Stomach smooth muscle (tissue), 2 donors: ENCODE data around the gene LMOD1.

Experiments used
- H3K27ac ChIP-seq: one replicate; pipeline ENCODE4 v1.7.0; 2013; ENCODE audit warnings: mild to moderate bottlenecking, low read length, inconsistent platforms
- H3K27me3 ChIP-seq, 2 donors: one replicate each; pipeline ENCODE4 v1.7.0; 2013; ENCODE audit warnings: low read length in 2 of 2; ENCODE audit not compliant: insufficient read depth in 2 of 2, control insufficient read depth in 1 of 2
- H3K36me3 ChIP-seq, 2 donors: one replicate each; pipeline ENCODE4 v1.7.0; 2013; ENCODE audit warnings: low read length in 2 of 2; ENCODE audit not compliant: control insufficient read depth in 2 of 2, insufficient read depth in 2 of 2
- H3K4me1 ChIP-seq: one replicate; pipeline ENCODE4 v1.7.0; 2013; ENCODE audit warnings: low read length; ENCODE audit not compliant: control insufficient read depth, insufficient read depth
- H3K4me3 ChIP-seq, 2 donors: one replicate each; pipeline ENCODE4 v1.7.0; 2013; ENCODE audit warnings: low read length in 2 of 2
- H3K9ac ChIP-seq, 2 donors: one replicate each; pipeline ENCODE4 v1.7.0; 2013; ENCODE audit warnings: low read length in 2 of 2, mild to moderate bottlenecking in 1 of 2
- H3K9me3 ChIP-seq, 2 donors: one replicate each; pipeline ENCODE4 v1.7.0; 2013; ENCODE audit warnings: low read length in 2 of 2; ENCODE audit not compliant: control insufficient read depth in 2 of 2
- donor health status: healthy.
- donor health status: Pancreatic carcinoma.

The LMOD1 gene

DNA sequence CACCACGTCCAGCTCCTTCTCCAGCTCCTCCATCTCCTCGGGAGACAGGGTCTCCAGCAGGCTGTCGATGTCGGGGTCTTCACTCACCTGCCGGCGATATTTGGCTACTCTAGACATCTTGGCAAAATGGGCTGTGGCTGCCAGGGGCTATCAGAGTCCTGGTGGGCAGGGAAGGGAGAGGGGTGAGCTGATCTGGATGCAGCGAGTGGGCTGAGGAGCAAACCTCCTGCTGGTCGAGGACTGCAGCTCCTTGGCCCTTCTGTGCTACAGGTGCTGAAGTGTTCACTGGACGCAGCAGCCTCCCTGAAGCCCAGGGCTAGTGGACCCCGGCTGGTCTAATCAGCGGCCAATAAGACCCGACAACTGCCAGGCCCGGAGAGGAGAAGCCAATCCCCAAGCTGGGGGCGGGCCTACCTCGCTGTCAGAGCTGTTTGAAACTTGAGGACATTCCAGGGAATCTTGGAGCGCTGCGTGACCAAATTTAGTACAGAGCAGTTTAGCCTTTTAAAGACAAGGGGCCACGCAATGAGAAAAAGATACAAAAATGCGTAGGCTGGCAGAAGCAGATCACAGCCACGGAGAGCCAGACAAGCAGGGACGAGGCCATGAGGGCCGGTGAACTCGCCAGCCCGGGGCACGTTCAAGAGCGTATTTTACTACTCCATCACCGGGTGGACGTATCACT is at the start of gene LMOD1:
TSS of gene LMOD1 (minus strand) at position 325 of the 685 bp plus-strand sequence. CDS start at position 117, 208 bp downstream.
- Histone ChIP-seq H3K36me3 (peaks cover 14 to 16% of the 10 kb centered on the region in 2 donors), H3K4me1 (peaks cover 20% of the 10 kb centered on the region), H3K27me3 (no peaks in the 10 kb centered on the region), H3K27ac (peak within 1 kb of the TSS; percentile 100), H3K9ac (peak within 1 kb of the TSS; percentile 99 to 100), H3K9me3 (no peaks in the 10 kb centered on the region), H3K4me3 (peak within 1 kb of the TSS; percentile 98 to 99)

DNA sequence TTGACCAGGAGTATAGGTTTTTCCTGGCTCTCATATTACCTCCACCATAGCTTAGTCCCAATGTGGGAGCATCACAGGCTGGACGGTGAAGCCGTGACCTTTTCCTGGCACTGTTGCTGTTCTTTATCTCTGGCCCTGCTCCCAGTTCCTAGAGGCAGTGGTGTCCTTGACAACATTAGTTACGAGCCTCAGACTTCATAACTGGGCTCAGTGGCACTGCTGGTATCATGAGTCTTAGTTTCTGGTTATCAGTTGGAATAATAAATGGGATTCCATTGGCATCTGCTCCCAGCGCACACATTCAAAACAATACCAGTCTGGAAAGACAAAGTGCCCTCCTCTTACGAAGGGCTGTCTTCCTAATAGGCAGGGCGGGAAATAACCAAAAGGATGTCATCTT is 44.1 kb upstream of the LMOD1 start:
- no peaks in the 10 kb centered on the region for H3K27me3 ChIP-seq
- no peak overlapping the region for H3K9ac ChIP-seq
- no peak overlapping the region for H3K27ac ChIP-seq
- H3K9me3 ChIP-seq, result no peaks in the 10 kb centered on the region
- peaks cover 34 to 36% of the 10 kb centered on the region in 2 donors for H3K36me3 ChIP-seq
- no peak overlapping the region for H3K4me3 ChIP-seq
- no peaks in the 10 kb centered on the region for H3K4me1 ChIP-seq

DNA sequence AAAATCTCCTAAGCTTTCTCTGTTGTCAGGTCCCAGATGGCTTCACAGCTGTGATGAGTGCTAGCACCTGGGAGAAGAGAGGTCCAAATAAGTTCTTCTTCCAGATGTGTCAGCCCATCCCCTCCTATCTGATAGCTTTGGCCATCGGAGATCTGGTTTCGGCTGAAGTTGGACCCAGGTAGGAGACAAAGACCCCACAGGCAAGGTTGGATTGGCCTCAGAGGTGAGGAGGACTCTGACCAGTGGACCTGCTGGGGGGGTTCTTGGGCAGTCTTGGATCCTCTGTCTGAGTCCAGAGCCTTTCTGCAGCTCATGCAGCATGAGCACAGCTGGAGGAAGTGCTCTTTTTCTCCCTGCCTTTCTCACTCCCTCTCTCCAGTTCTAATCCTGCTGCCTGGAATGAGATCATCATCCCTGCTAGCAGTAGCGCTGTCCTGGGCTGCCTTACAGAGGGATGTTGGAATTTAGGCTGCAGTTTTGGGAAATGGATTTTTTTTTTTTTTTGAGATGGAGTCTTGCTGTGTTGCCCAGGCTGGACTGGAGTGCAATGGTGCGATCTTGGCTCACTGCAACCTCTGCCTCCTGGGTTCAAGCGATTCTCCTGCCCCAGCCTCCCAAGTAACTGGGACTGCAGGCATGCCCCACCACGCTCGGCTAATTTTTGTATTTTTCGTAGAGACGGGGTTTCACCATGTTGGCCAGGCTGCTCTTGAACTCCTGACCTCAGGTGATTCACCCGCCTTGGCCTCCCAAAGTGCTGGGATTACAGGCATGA is 43.2 kb upstream of the LMOD1 start:
- Histone ChIP-seq H3K27ac (no peak overlapping the region), H3K4me1 (no peaks in the 10 kb centered on the region), H3K9me3 (no peaks in the 10 kb centered on the region), H3K4me3 (no peak overlapping the region), H3K9ac (no peak overlapping the region), H3K27me3 (no peaks in the 10 kb centered on the region), H3K36me3 (peaks cover 34 to 36% of the 10 kb centered on the region in 2 donors)

DNA sequence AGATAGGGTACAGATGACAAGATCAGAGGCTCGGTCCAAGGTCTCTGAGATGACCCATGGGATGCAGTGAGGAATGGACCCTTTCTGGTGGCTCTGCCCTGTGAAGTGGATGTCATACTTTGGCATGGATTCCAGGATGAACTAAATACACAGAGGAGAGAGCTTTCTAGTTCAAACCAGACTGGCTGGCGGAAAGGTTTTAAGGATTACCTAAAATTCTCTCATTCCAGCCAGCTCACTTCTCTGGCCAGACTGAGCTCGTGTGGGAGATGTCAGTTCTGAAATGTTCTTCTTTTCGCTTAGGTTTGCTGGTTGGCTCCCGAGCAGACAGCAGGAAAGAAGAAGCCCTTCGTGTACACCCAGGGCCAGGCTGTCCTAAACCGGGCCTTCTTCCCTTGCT is 42.3 kb upstream of the LMOD1 start:
- H3K27me3 ChIP-seq, result no peaks in the 10 kb centered on the region
- no peaks in the 10 kb centered on the region for H3K9me3 ChIP-seq
- H3K27ac ChIP-seq, result no peak overlapping the region
- H3K4me1 ChIP-seq, result peaks cover 3% of the 10 kb centered on the region
- no peak overlapping the region for H3K9ac ChIP-seq
- H3K36me3 ChIP-seq, result peaks cover 29 to 33% of the 10 kb centered on the region in 2 donors
- no peak overlapping the region for H3K4me3 ChIP-seq

DNA sequence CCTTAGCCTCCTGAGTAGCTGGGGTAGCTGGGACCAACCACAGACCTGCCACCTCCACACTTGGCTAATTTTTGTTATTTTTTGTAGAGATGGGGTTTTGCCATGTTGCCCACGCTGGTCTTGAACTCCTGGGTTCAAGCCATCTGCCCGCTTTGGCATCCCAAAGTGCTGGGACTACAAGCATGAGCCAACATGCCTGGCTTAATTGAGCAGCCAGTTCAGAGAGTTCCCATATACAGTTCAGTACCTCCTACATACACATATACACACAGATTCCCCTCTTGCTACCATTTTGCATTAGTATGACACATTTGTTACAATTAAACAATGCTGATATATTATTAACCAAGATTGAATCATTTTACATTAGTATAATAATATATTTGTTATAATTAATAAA is 39.0 kb upstream of the LMOD1 start:
- no peak overlapping the region for H3K27ac ChIP-seq
- no peaks in the 10 kb centered on the region for H3K9me3 ChIP-seq
- no peaks in the 10 kb centered on the region for H3K27me3 ChIP-seq
- H3K4me1 ChIP-seq, result peaks cover 13% of the 10 kb centered on the region
- H3K9ac ChIP-seq, result no peak overlapping the region
- no peak overlapping the region for H3K4me3 ChIP-seq
- H3K36me3 ChIP-seq, result peaks cover 9 to 18% of the 10 kb centered on the region in 2 donors

DNA sequence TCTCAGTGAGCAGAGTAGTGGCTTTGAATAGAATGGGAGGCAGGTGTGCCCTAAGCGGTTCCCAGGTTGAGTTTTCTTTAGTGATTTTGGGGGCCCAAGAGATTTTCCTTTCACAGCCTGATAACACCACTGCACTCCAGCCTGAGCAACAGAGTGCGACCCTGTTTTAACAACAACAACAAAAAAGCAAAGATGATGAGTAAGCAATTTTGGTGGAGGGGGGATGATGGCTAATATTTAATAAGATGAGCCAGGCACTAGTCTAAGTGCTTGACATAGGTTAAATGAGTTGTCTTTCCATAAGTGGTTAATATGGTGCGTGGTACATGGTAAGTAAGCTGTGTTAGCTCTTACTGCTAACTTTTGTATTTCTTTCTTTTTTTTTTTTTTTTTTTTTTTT is 38.1 kb upstream of the LMOD1 start:
- Histone ChIP-seq H3K4me3 (no peak overlapping the region), H3K9ac (no peak overlapping the region), H3K9me3 (no peaks in the 10 kb centered on the region), H3K27ac (no peak overlapping the region), H3K27me3 (no peaks in the 10 kb centered on the region), H3K4me1 (peaks cover 13% of the 10 kb centered on the region), H3K36me3 (peaks cover 3 to 11% of the 10 kb centered on the region in 2 donors)

DNA sequence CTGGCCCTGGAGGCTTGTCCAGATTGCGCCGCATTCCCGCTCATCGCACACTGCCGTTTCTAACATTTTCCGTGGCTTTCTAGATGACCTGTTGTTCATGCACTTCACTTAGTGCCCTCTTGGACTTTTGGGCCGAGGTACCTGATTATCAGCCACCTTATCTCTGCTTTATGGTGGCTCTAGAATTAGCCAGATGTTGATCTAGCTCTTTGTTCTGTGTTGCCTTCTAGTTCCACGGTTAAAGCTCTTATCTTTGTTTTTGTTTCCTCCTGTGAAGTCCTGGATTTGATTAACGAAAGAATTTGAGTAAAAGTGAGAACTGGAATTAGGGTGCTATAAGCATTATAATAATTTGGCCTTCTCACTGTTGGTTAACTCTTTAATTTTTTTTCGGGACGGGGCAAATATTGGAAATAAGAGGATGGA is 37.0 kb upstream of the LMOD1 start:
- Histone ChIP-seq H3K4me3 (peak overlapping the region; percentile 61 to 88), H3K9me3 (no peaks in the 10 kb centered on the region), H3K9ac (peak overlapping the region; percentile 56 to 79), H3K27ac (peak overlapping the region; percentile 49), H3K27me3 (no peaks in the 10 kb centered on the region), H3K36me3 (peaks cover 0 to under 1% of the 10 kb centered on the region in 2 donors), H3K4me1 (peaks cover 13% of the 10 kb centered on the region)

DNA sequence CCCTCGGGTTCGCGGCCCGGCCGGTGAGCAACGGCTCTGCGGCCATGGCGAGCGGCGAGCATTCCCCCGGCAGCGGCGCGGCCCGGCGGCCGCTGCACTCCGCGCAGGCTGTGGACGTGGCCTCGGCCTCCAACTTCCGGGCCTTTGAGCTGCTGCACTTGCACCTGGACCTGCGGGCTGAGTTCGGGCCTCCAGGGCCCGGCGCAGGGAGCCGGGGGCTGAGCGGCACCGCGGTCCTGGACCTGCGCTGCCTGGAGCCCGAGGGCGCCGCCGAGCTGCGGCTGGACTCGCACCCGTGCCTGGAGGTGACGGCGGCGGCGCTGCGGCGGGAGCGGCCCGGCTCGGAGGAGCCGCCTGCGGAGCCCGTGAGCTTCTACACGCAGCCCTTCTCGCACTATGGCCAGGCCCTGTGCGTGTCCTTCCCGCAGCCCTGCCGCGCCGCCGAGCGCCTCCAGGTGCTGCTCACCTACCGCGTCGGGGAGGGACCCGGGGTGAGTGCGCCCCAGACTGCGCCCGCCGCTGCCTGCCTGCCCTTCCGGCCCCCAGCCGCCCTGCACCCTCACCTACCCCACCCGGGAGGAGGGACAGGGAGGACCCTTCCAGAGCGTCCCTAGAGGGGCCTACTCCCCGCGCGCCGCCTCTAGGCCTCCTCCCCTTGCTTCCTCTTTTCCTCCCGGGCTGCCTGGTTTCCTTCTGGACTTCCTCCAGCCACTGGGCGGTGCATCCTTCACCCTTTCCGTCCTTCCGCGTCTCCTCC is 36.5 kb upstream of the LMOD1 start, which contains the start of gene RNPEP:
TSS of gene RNPEP (plus strand) at position 26 of the 757 bp plus-strand sequence. CDS start at position 45, 19 bp downstream.
- Histone ChIP-seq H3K4me3 (peak within 1 kb of the TSS; percentile 61 to 88), H3K4me1 (peaks cover 13% of the 10 kb centered on the region), H3K9ac (peak within 1 kb of the TSS; percentile 58 to 79), H3K36me3 (no peaks in the 10 kb centered on the region), H3K27me3 (no peaks in the 10 kb centered on the region), H3K9me3 (no peaks in the 10 kb centered on the region), H3K27ac (peak within 1 kb of the TSS; percentile 49)

DNA sequence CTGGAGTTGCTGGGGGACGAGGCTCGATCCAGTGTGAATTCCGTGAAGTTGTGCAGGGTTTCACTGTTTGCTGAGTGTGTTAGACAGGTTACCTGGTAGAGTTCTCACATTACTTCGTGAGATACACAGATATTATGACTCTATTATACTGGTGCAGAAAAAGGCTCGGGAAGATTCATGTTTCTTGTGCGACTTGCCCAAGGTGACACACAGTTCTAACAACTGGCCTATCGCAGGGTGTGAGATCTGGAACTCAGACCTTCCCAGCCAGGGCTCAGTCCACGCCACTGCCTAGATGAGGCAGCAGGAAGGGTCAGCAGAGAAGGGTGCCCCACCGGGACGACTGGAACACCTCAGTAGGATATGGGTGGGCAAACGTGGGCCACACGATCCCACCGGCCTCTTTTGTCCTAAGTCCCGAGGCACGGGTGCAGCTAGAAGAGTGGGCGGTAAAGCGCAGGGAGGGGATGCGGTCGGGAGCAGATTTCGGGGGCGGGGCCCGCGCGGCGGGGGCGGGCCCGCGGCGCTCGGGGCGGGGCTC is 35.8 kb upstream of the LMOD1 start:
- Histone ChIP-seq H3K9ac (peak overlapping the region; percentile 58 to 60), H3K4me3 (peak overlapping the region; percentile 61 to 88)

More for the DNA sequence above, 35.8 kb upstream of the LMOD1 start:
- Histone ChIP-seq H3K27me3 (no peaks in the 10 kb centered on the region), H3K4me1 (peaks cover 13% of the 10 kb centered on the region), H3K36me3 (no peaks in the 10 kb centered on the region), H3K9me3 (no peaks in the 10 kb centered on the region), H3K27ac (peak overlapping the region; percentile 41)
